RWPE2 (cell line): Measurements from ENCODE around the gene TMEM11.
A peak's percentile ranks its signal among the peaks of the same experiment; 100 is the strongest.
"Not testable (repeated sequence)": the region's sequence is repeated elsewhere in the genome, so short reads cannot be mapped to it uniquely, and the experiment has no call there.

Experiments
- ATAC-seq: fragments of 200-7000 bp; cut with Tn5 transposase; 3 replicates; pipeline ENCODE4 v1.9.1; 2021; ENCODE audit warnings: low read depth
- DNase-seq: peaks from one replicate; pipeline ENCODE4 v3.0.0-alpha.2; 2020; ENCODE audit warnings: low spot score
- H3K27ac ChIP-seq: fragments of 450-650 bp; 2 replicates; pipeline ENCODE4 v1.5.1; 2017; ENCODE audit warnings: mild to moderate bottlenecking; ENCODE audit not compliant: poor library complexity, severe bottlenecking
- H3K27me3 ChIP-seq: fragments of 250-450 bp; sonication (Bioruptor Pico); 2 replicates; pipeline ENCODE4 v1.5.1; 2021; ENCODE audit warnings: mild to moderate bottlenecking, moderate library complexity; ENCODE audit not compliant: insufficient read depth, poor library complexity, severe bottlenecking
- H3K36me3 ChIP-seq: fragments of 250-450 bp; sonication (Bioruptor Pico); 2 replicates; pipeline ENCODE4 v1.5.1; 2020; ENCODE audit warnings: low read depth, mild to moderate bottlenecking, moderate library complexity
- H3K4me1 ChIP-seq: fragments of 250-450 bp; sonication (Bioruptor Pico); 2 replicates; pipeline ENCODE4 v1.5.1; 2021; ENCODE audit warnings: mild to moderate bottlenecking, moderate library complexity; ENCODE audit not compliant: insufficient read depth, poor library complexity, severe bottlenecking
- H3K4me3 ChIP-seq: fragments of 250-450 bp; sonication (Bioruptor Pico); 2 replicates; pipeline ENCODE4 v1.5.1; 2021; ENCODE audit warnings: mild to moderate bottlenecking, moderate library complexity; ENCODE audit not compliant: severe bottlenecking
- H3K9me3 ChIP-seq: fragments of 250-450 bp; sonication (Bioruptor Pico); 2 replicates; pipeline ENCODE4 v1.5.1; 2021; ENCODE audit warnings: mild to moderate bottlenecking, moderate library complexity; ENCODE audit not compliant: severe bottlenecking
- TF ChIP-seq, protein P1 (sequence below): fragments of 450-650 bp; IDR thresholded peaks from one replicate; pipeline ENCODE4 v1.5.1; 2017; ENCODE audit warnings: mild to moderate bottlenecking, moderate library complexity; ENCODE audit not compliant: poor library complexity, severe bottlenecking

The TMEM11 gene

DNA sequence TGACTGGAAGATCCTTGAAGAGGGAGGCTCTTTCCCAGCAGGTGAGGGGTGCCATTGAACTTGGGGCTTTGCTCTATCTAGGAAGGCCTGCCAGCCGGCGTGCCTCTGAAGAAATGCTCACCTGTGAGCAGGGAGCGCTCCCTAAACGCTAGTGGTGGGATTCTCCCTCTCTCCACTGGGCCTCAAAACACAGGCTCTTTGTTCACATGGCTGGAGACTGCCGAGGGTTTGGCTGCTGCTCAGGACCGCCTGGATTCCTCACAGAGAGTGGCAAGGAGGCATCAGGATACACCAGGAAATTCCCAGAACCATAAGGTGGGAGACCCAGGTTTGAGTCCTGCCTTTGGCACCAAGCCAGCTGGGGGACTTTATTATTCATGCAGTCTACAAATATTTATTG is 17.6 kb upstream of the TMEM11 start:
- no peak for ATAC-seq
- TF ChIP-seq, protein P1, sequence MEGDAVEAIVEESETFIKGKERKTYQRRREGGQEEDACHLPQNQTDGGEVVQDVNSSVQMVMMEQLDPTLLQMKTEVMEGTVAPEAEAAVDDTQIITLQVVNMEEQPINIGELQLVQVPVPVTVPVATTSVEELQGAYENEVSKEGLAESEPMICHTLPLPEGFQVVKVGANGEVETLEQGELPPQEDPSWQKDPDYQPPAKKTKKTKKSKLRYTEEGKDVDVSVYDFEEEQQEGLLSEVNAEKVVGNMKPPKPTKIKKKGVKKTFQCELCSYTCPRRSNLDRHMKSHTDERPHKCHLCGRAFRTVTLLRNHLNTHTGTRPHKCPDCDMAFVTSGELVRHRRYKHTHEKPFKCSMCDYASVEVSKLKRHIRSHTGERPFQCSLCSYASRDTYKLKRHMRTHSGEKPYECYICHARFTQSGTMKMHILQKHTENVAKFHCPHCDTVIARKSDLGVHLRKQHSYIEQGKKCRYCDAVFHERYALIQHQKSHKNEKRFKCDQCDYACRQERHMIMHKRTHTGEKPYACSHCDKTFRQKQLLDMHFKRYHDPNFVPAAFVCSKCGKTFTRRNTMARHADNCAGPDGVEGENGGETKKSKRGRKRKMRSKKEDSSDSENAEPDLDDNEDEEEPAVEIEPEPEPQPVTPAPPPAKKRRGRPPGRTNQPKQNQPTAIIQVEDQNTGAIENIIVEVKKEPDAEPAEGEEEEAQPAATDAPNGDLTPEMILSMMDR, result no peak

DNA sequence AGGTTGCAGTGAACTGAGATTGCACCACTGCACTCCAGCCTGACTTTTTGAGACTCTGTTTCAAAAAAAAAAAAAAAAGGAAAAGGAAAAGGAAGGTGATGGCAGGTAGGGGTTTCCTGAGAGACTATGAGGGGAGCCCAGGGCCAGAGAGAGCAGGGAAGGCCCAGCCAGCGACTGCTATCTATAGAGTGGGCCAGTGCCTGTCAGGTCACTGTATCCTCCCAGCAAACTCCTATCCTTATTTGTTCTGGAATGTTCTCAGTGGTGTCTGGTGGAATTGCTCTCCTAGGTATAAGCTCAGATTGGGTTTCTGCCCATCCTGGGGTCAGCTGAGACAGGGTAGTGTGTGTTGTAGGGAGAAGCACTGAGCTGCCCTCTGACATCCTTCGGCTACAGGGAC is 14.9 kb upstream of the TMEM11 start:
- Histone ChIP-seq H3K36me3 (no peaks in the 10 kb centered on the region), H3K9me3 (no peaks in the 10 kb centered on the region), H3K4me1 (no peaks in the 10 kb centered on the region), H3K27me3 (no peaks in the 10 kb centered on the region), H3K4me3 (no peak overlapping the region), H3K27ac (no peak overlapping the region)
- TF ChIP-seq, protein P1, result no peak
- ATAC-seq, result no peak
- no peak for DNase-seq

More for the DNA sequence above, 17.6 kb upstream of the TMEM11 start:
- DNase-seq, result no peak
- Histone ChIP-seq H3K4me1 (no peaks in the 10 kb centered on the region), H3K27me3 (no peaks in the 10 kb centered on the region), H3K9me3 (no peaks in the 10 kb centered on the region), H3K4me3 (no peak overlapping the region), H3K27ac (no peak overlapping the region), H3K36me3 (no peaks in the 10 kb centered on the region)

DNA sequence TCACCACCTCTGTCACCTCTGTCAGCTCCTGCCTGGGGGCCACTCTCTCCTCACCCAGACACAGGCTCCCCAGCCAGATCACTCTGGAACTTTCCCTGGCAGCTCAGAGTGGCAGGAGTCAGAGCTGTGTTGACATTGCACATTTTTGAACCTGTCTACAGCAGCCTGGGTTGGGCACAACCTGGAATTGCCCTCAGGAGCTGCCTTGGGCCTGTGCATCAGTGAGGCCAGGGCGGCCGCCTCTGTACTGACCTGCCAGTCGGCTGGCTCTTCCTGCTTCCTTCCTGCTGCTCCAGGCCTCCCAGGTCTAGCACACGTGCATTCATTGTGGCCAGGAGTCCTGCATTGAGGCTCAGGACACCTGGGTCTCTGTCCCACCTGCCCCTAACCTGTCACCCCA is 14.2 kb upstream of the TMEM11 start:
- Histone ChIP-seq H3K27me3 (no peaks in the 10 kb centered on the region), H3K36me3 (no peaks in the 10 kb centered on the region), H3K4me1 (no peaks in the 10 kb centered on the region), H3K4me3 (no peak overlapping the region), H3K9me3 (no peaks in the 10 kb centered on the region), H3K27ac (no peak overlapping the region)
- TF ChIP-seq, protein P1, result no peak
- ATAC-seq (peak; percentile 43; the same call in 2 of the 3 replicates), DNase-seq (no peak)

DNA sequence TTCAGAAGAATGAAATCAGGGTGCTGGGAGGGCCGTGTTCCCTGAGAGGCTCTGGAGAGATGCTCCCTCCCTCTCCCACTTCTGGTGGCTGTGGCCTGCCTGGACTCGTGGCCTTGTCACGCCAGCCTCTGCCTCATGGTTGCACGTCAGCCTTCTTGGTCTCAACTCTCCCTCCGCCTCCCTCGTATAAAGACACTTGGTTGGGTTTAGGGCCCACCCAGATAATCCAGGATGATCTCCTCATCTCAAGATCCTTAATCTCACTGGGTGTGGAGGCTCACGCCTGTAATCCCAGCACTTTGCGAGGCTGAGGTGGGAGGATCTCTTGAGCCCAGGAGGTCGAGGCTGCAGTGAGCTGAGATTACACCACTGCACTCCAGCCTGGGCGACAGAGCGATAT is 13.3 kb upstream of the TMEM11 start:
- not testable (repeated sequence) for DNase-seq, H3K27ac ChIP-seq, ATAC-seq

DNA sequence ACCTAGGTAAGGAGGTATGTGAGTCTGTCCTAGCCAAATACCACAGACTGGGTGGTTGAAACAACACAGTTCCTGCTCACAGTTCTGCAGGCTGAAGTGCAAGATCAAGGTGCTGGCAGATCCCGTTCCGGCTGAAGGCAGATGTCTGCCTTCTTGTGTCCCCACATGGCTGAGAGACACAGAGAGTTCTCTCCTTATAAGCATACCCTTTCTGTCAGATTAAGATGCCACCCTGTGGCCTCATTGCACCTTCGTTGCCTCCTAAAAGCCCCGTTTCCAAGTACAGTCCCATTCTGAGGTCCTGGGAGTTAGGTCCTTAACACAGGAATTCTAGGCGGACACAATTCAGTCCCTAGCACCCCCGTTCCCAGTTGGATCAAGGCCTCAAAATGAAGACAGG is 9.1 kb upstream of the TMEM11 start:
- H3K9me3 ChIP-seq, result no peaks in the 10 kb centered on the region
- H3K27me3 ChIP-seq, result no peaks in the 10 kb centered on the region
- no peak overlapping the region for H3K27ac ChIP-seq
- no peak overlapping the region for H3K4me3 ChIP-seq
- DNase-seq (no peak), ATAC-seq (0 out of 3 replicates have a peak, but pooled peaks have one; percentile 19)
- H3K4me1 ChIP-seq, result no peaks in the 10 kb centered on the region
- TF ChIP-seq, protein P1, result no peak
- peaks cover 9% of the 10 kb centered on the region; the same call in 1 of the 2 replicates for H3K36me3 ChIP-seq

More for the DNA sequence above, 13.3 kb upstream of the TMEM11 start:
- not testable (repeated sequence) for H3K36me3 ChIP-seq, H3K4me3 ChIP-seq, H3K4me1 ChIP-seq, H3K27me3 ChIP-seq, H3K9me3 ChIP-seq
